Gastrocnemius medialis (tissue), 4 donors: Measurements from ENCODE around the gene LDAF1.

ENCODE experiments used
- CTCF ChIP-seq, 5 experiments: fragments of 450-650 bp in 3 of 5; fragments of 200-600 bp in 2 of 5; sonication (generic) in 2 of 5; IDR thresholded peaks in 4 of 5; conservative IDR thresholded peaks in 1 of 5; 1 replicate in 4 of 5; 2 replicates in 1 of 5; pipeline ENCODE4 v1.5.1; 2016 to 2019; ENCODE audit warnings: antibody characterized with exemption in 5 of 5, mild to moderate bottlenecking in 3 of 5, moderate library complexity in 3 of 5
- POLR2A ChIP-seq, 2 donors: fragments of 450-650 bp; IDR thresholded peaks; one replicate each; pipeline ENCODE4 v1.6.1; 2017; ENCODE audit warnings: antibody characterized with exemption in 2 of 2, mild to moderate bottlenecking in 2 of 2, moderate library complexity in 2 of 2

- TF ChIP-seq CTCF (IDR thresholded peaks at IDR 0.05 in 4 of 5, conservative IDR thresholded peaks at IDR 0.05 in 1 of 5) (no peak), POLR2A (IDR thresholded peaks at IDR 0.05) (no peak)
Observed at GRCh38 chr16:21189311-21189710, 30.8 kb downstream of the LDAF1 start.
